ENCODE data around the gene ADGRG4.

Gene ADGRG4

GRCh38 chrX:136347706-136348105 is 46.9 kb downstream of the ADGRG4 start:
- H3K27me3 ChIP-seq (ENCODE audit: insufficient read depth, insufficient read length), result no peaks in the 10 kb centered on the region
- H3K9ac ChIP-seq (ENCODE audit: insufficient read length, low read depth), result no peak overlapping the region
- no peaks in the 10 kb centered on the region for H3K4me1 ChIP-seq (ENCODE audit: insufficient read depth, insufficient read length)
- H3K4me3 ChIP-seq (ENCODE audit: insufficient read length, low read depth), result no peak overlapping the region
- no peak for DNase-seq (ENCODE audit: low read depth, low spot score)
- no peaks in the 10 kb centered on the region for H3K9me3 ChIP-seq (ENCODE audit: insufficient read depth, low read length)
- H3K36me3 ChIP-seq (ENCODE audit: insufficient read depth, insufficient read length, low read length), result no peaks in the 10 kb centered on the region
- TF ChIP-seq ZNF274 (IDR thresholded peaks at IDR 0.05; ENCODE audit: low read depth, low read length), result no peak
- no peak for TF ChIP-seq SUZ12 (IDR thresholded peaks at IDR 0.05; ENCODE audit: extremely low read depth, insufficient read depth, insufficient read length)
- no peak for TF ChIP-seq YY1 (IDR thresholded peaks at IDR 0.05; ENCODE audit: insufficient read depth, insufficient read length)

GRCh38 chrX:136353526-136354093 is 52.8 kb downstream of the ADGRG4 start:
- no peak for DNase-seq (ENCODE audit: low read depth, low spot score)

DNA sequence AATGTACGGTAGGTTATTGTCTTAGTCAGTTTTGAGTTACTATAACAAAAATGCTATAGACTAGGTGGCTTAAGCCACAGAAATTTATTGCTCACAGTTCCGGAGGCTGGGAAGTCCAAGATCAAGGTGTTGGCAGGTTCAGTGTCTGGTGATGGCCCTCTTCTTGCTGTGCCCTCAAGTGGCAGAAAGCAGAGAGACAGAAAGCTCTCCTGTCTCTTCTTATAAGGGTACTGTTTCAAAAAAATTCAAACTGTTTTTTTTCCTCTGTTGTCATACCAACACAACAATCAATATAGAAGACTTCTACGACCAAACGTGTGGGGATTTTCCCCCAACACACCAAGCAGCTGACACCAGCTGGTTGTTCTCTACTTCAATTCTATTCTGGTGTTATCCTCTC is 53.4 kb downstream of the ADGRG4 start:
- DNase-seq (ENCODE audit: low read depth, low spot score), result no peak
- no peak overlapping the region for H3K4me3 ChIP-seq (ENCODE audit: insufficient read length, low read depth)
- TF ChIP-seq YY1 (IDR thresholded peaks at IDR 0.05; ENCODE audit: insufficient read depth, insufficient read length) (no peak), SUZ12 (IDR thresholded peaks at IDR 0.05; ENCODE audit: extremely low read depth, insufficient read depth, insufficient read length) (no peak), ZNF274 (IDR thresholded peaks at IDR 0.05; ENCODE audit: low read depth, low read length) (no peak)

More at GRCh38 chrX:136353526-136354093, 52.8 kb downstream of the ADGRG4 start:
- TF ChIP-seq SUZ12 (IDR thresholded peaks at IDR 0.05; ENCODE audit: extremely low read depth, insufficient read depth, insufficient read length) (no peak), YY1 (IDR thresholded peaks at IDR 0.05; ENCODE audit: insufficient read depth, insufficient read length) (no peak), ZNF274 (IDR thresholded peaks at IDR 0.05; ENCODE audit: low read depth, low read length) (no peak)
- no peak overlapping the region for H3K9ac ChIP-seq (ENCODE audit: insufficient read length, low read depth)
- no peaks in the 10 kb centered on the region for H3K9me3 ChIP-seq (ENCODE audit: insufficient read depth, low read length)
- no peak overlapping the region for H3K4me3 ChIP-seq (ENCODE audit: insufficient read length, low read depth)
- H3K4me1 ChIP-seq (ENCODE audit: insufficient read depth, insufficient read length), result no peaks in the 10 kb centered on the region
- H3K27me3 ChIP-seq (ENCODE audit: insufficient read depth, insufficient read length), result no peaks in the 10 kb centered on the region
- H3K36me3 ChIP-seq (ENCODE audit: insufficient read depth, insufficient read length, low read length), result no peaks in the 10 kb centered on the region

DNA sequence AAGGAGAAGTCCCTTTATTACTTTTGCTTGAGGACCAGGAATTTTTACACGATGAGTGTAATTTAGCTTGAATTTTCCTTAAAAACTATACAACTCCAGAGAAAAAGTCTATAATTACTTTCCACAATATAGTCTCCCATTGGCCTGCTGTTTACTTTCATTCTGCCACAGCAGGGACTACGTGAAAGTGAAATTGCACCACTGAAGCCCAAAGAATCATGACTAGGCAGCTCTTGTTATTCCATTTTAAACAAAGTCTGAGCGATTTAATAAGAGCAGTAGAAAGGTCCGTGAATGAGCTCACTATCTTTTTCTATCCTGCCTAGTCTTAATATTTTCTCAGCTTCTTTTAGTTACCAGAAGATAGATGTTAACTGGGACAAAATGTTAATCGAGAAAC is 68.6 kb downstream of the ADGRG4 start:
- Histone ChIP-seq H3K9me3 (ENCODE audit: insufficient read depth, low read length) (no peaks in the 10 kb centered on the region), H3K4me3 (ENCODE audit: insufficient read length, low read depth) (no peak overlapping the region), H3K4me1 (ENCODE audit: insufficient read depth, insufficient read length) (no peaks in the 10 kb centered on the region), H3K27me3 (ENCODE audit: insufficient read depth, insufficient read length) (no peaks in the 10 kb centered on the region), H3K36me3 (ENCODE audit: insufficient read depth, insufficient read length, low read length) (no peaks in the 10 kb centered on the region), H3K9ac (ENCODE audit: insufficient read length, low read depth) (no peak overlapping the region)
- no peak for DNase-seq (ENCODE audit: low read depth, low spot score)
- TF ChIP-seq YY1 (IDR thresholded peaks at IDR 0.05; ENCODE audit: insufficient read depth, insufficient read length), result no peak
- no peak for TF ChIP-seq SUZ12 (IDR thresholded peaks at IDR 0.05; ENCODE audit: extremely low read depth, insufficient read depth, insufficient read length)
- TF ChIP-seq ZNF274 (IDR thresholded peaks at IDR 0.05; ENCODE audit: low read depth, low read length), result no peak

More for the DNA sequence above, 53.4 kb downstream of the ADGRG4 start:
- Histone ChIP-seq H3K9me3 (ENCODE audit: insufficient read depth, low read length) (no peaks in the 10 kb centered on the region), H3K9ac (ENCODE audit: insufficient read length, low read depth) (no peak overlapping the region), H3K27me3 (ENCODE audit: insufficient read depth, insufficient read length) (no peaks in the 10 kb centered on the region), H3K36me3 (ENCODE audit: insufficient read depth, insufficient read length, low read length) (no peaks in the 10 kb centered on the region), H3K4me1 (ENCODE audit: insufficient read depth, insufficient read length) (no peaks in the 10 kb centered on the region)

- Histone ChIP-seq H3K36me3 (ENCODE audit: insufficient read depth, insufficient read length, low read length) (no peaks in the 10 kb centered on the region), H3K9ac (ENCODE audit: insufficient read length, low read depth) (no peak overlapping the region), H3K9me3 (ENCODE audit: insufficient read depth, low read length) (no peaks in the 10 kb centered on the region), H3K4me3 (ENCODE audit: insufficient read length, low read depth) (no peak overlapping the region), H3K27me3 (ENCODE audit: insufficient read depth, insufficient read length) (no peaks in the 10 kb centered on the region), H3K4me1 (ENCODE audit: insufficient read depth, insufficient read length) (no peaks in the 10 kb centered on the region)
- no peak for DNase-seq (ENCODE audit: low read depth, low spot score)
- TF ChIP-seq SUZ12 (IDR thresholded peaks at IDR 0.05; ENCODE audit: extremely low read depth, insufficient read depth, insufficient read length), result no peak
- TF ChIP-seq ZNF274 (IDR thresholded peaks at IDR 0.05; ENCODE audit: low read depth, low read length), result no peak
- no peak for TF ChIP-seq YY1 (IDR thresholded peaks at IDR 0.05; ENCODE audit: insufficient read depth, insufficient read length)
Measured at GRCh38 chrX:136376713-136377112, 76.0 kb downstream of the ADGRG4 start.

GRCh38 chrX:136380010-136380769 is 79.4 kb downstream of the ADGRG4 start:
- TF ChIP-seq SUZ12 (IDR thresholded peaks at IDR 0.05; ENCODE audit: extremely low read depth, insufficient read depth, insufficient read length) (no peak), YY1 (IDR thresholded peaks at IDR 0.05; ENCODE audit: insufficient read depth, insufficient read length) (no peak), ZNF274 (IDR thresholded peaks at IDR 0.05; ENCODE audit: low read depth, low read length) (no peak)
- H3K9me3 ChIP-seq (ENCODE audit: insufficient read depth, low read length), result no peaks in the 10 kb centered on the region
- no peaks in the 10 kb centered on the region for H3K27me3 ChIP-seq (ENCODE audit: insufficient read depth, insufficient read length)
- H3K4me3 ChIP-seq (ENCODE audit: insufficient read length, low read depth), result no peak overlapping the region
- no peak overlapping the region for H3K9ac ChIP-seq (ENCODE audit: insufficient read length, low read depth)
- H3K4me1 ChIP-seq (ENCODE audit: insufficient read depth, insufficient read length), result no peaks in the 10 kb centered on the region
- no peak for DNase-seq (ENCODE audit: low read depth, low spot score)
- no peaks in the 10 kb centered on the region for H3K36me3 ChIP-seq (ENCODE audit: insufficient read depth, insufficient read length, low read length)

DNA sequence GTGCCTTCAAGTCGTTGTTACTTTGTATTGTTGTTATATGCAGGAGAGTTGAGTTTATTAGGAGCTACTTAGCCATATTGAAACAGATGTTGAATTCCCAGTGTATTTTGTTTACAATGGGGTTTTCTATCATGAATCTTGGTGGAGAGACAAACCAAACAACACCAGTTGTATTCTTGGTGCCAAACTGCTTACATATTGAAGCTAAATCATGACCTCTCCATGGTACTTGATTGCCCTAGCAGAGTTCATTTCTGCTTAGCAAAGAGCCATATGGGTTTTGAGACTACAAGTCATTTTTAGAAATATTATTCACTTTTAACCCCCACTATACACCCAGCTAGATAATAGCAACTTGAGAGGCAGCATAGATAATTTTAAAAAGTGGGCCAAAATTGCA is 85.4 kb downstream of the ADGRG4 start:
- TF ChIP-seq SUZ12 (IDR thresholded peaks at IDR 0.05; ENCODE audit: extremely low read depth, insufficient read depth, insufficient read length), result no peak
- no peak for TF ChIP-seq YY1 (IDR thresholded peaks at IDR 0.05; ENCODE audit: insufficient read depth, insufficient read length)
- no peak for TF ChIP-seq ZNF274 (IDR thresholded peaks at IDR 0.05; ENCODE audit: low read depth, low read length)
- no peak overlapping the region for H3K4me3 ChIP-seq (ENCODE audit: insufficient read length, low read depth)
- H3K4me1 ChIP-seq (ENCODE audit: insufficient read depth, insufficient read length), result no peaks in the 10 kb centered on the region
- H3K9ac ChIP-seq (ENCODE audit: insufficient read length, low read depth), result no peak overlapping the region
- no peaks in the 10 kb centered on the region for H3K9me3 ChIP-seq (ENCODE audit: insufficient read depth, low read length)
- no peaks in the 10 kb centered on the region for H3K36me3 ChIP-seq (ENCODE audit: insufficient read depth, insufficient read length, low read length)
- no peaks in the 10 kb centered on the region for H3K27me3 ChIP-seq (ENCODE audit: insufficient read depth, insufficient read length)
- DNase-seq (ENCODE audit: low read depth, low spot score), result no peak
